ENCODE data around the gene CCDC27. TPM values are rescaled to one million over a fixed set of nuclear protein-coding genes. Genes with fewer than 3 reads are reported as not detected.
A peak's percentile ranks its signal among the peaks of the same experiment; 100 is the strongest.

CCDC27 gene
- polyA plus RNA-seq, 4 donors, result 0.06 to 0.27 TPM; not detected in 2

GRCh38 chr1:3772715-3773571 lies 20.7 kb downstream of the CCDC27 start, which contains the start of gene SMIM1:
Gene SMIM1 (plus strand): TSS chr1:3772749. CDS start chr1:3775374, 2,625 bp downstream.
- H3K27ac ChIP-seq (ENCODE audit: low read depth in 1 of 3, low read length in 2 of 3), result peak within 1 kb of the TSS in 2 of 3 donors; percentile 9 to 77
- 8 to 16% (median 14%) methylated on average over 33 to 55 of the region's 55 CpGs for WGBS, 3 donors
- H3K4me3 ChIP-seq (ENCODE audit: low read depth in 1 of 3, low read length in 3 of 3), result peak within 1 kb of the TSS; percentile 48 to 60 (median 50)
- H3K36me3 ChIP-seq (ENCODE audit: control insufficient read depth in 3 of 3, insufficient read depth in 2 of 3, low read depth in 1 of 3, low read length in 3 of 3), result peaks cover 0 to 5% (median 0%) of the 10 kb centered on the region in 3 donors
- H3K9me3 ChIP-seq (ENCODE audit: control insufficient read depth in 2 of 2, insufficient read depth in 1 of 2, low read depth in 1 of 2, low read length in 1 of 2), result no peaks in the 10 kb centered on the region
- no peak for FAIRE-seq
- H3K27me3 ChIP-seq (ENCODE audit: control insufficient read depth in 3 of 3, insufficient read depth in 3 of 3, low read length in 3 of 3), result no peaks in the 10 kb centered on the region
- DNase-seq, result peak in 1 of 2 donors; percentile 80
- H3K4me1 ChIP-seq (ENCODE audit: control insufficient read depth in 3 of 3, insufficient read depth in 2 of 3, low read depth in 1 of 3, low read length in 2 of 3), result peaks cover 0 to 40% (median 4%) of the 10 kb centered on the region in 3 donors

DNA sequence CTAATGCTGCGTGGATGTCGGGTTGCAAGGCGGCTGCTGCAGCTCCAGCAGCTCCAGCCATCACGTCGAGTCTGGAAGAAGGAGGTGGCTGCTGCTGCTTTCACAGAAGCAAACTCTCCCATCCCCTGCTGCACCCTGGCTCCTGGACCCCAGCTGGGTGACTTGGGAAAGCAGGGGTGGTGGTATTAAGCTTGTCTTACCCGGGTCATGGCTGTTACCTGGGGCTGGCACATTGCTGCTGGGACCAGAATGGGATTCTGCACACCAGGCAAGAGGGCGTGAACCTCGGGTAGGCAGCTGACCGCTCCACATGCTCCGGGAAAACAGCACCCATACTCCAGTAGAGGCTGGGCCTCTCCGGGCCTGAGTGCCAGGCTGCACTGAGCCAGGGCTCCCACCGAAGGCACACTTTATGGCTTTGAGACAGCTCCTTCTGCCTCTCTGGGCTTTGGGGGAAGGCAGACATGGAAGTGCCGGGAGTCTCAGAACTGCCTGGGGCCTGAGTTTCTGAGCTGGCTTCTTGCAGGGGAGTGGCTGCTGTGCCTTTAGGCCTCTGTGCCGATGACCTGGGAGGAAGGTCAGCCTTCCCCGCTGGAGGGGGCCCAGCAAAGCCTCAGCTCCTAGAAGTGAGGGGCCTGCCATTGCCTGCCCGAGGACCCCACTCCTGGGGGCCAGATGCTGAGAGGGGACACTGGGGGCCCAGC lies 21.5 kb downstream of the CCDC27 start:
- Histone ChIP-seq H3K4me3 (ENCODE audit: low read depth in 1 of 3, low read length in 3 of 3) (peak overlapping the region in 1 of 3 donors; percentile 60), H3K9me3 (ENCODE audit: control insufficient read depth in 2 of 2, insufficient read depth in 1 of 2, low read depth in 1 of 2, low read length in 1 of 2) (no peaks in the 10 kb centered on the region), H3K4me1 (ENCODE audit: control insufficient read depth in 3 of 3, insufficient read depth in 2 of 3, low read depth in 1 of 3, low read length in 2 of 3) (peaks cover 0 to 40% (median 4%) of the 10 kb centered on the region in 3 donors), H3K27ac (ENCODE audit: low read depth in 1 of 3, low read length in 2 of 3) (peak overlapping the region in 2 of 3 donors; percentile 9 to 77), H3K27me3 (ENCODE audit: control insufficient read depth in 3 of 3, insufficient read depth in 3 of 3, low read length in 3 of 3) (no peaks in the 10 kb centered on the region), H3K36me3 (ENCODE audit: control insufficient read depth in 3 of 3, insufficient read depth in 2 of 3, low read depth in 1 of 3, low read length in 3 of 3) (peaks cover 0 to 13% (median 0%) of the 10 kb centered on the region in 3 donors)
- WGBS, 3 donors, result 65 to 76% (median 74%) methylated on average over 16 of the region's 16 CpGs
- no peak for FAIRE-seq
- no peak for DNase-seq

DNA sequence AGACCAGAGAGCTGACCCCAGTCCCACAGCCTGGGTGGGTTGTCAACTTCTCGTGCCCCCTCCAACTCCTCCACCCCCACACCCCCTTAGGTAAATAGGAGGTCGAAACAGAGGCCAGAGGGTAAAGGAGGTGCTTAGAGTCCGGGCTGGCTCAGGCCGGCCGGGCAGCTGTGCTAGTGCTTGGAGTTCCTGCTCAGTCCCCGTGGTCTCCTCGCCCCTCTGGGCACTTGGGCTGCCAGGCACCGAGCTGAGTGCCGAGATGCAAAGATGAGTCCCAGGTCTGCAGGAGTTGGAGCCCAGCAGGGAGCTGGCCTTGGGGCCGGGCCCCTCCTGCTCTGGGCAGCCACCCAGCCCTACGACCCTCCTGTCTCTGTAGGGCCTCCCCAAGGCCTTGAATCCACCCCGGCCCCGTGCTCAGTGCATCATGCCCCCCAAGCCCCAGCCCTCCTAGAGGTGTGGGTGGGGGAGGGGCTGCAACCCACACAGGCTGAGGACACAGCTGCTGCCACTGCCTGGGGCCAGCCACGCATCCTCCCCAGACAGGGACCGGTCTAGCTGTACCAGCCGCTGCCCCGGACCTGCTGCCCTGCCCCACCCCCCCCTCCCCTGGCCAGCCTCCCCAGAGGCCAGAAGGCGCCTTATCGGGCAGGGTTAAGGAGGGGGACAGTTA lies 22.2 kb downstream of the CCDC27 start:
- Histone ChIP-seq H3K9me3 (ENCODE audit: control insufficient read depth in 2 of 2, insufficient read depth in 1 of 2, low read depth in 1 of 2, low read length in 1 of 2) (no peaks in the 10 kb centered on the region), H3K27ac (ENCODE audit: low read depth in 1 of 3, low read length in 2 of 3) (no peak overlapping the region), H3K27me3 (ENCODE audit: control insufficient read depth in 3 of 3, insufficient read depth in 3 of 3, low read length in 3 of 3) (no peaks in the 10 kb centered on the region), H3K4me3 (ENCODE audit: low read depth in 1 of 3, low read length in 3 of 3) (peak overlapping the region in 1 of 3 donors; percentile 60), H3K4me1 (ENCODE audit: control insufficient read depth in 3 of 3, insufficient read depth in 2 of 3, low read depth in 1 of 3, low read length in 2 of 3) (peaks cover 0 to 40% (median 4%) of the 10 kb centered on the region in 3 donors), H3K36me3 (ENCODE audit: control insufficient read depth in 3 of 3, insufficient read depth in 2 of 3, low read depth in 1 of 3, low read length in 3 of 3) (peaks cover 0 to 20% (median 0%) of the 10 kb centered on the region in 3 donors)
- WGBS, 3 donors, result 74 to 78% (median 74%) methylated on average over 17 to 19 of the region's 19 CpGs
- DNase-seq (no peak), FAIRE-seq (no peak)

- no peak overlapping the region for H3K4me3 ChIP-seq (ENCODE audit: low read depth in 1 of 3, low read length in 3 of 3)
- DNase-seq, result no peak
- no peaks in the 10 kb centered on the region for H3K27me3 ChIP-seq (ENCODE audit: control insufficient read depth in 3 of 3, insufficient read depth in 3 of 3, low read length in 3 of 3)
- peak overlapping the region in 1 of 3 donors; percentile 53 for H3K27ac ChIP-seq (ENCODE audit: low read depth in 1 of 3, low read length in 2 of 3)
- 47 to 55% (median 48%) methylated on average over 17 of the region's 17 CpGs for WGBS, 3 donors
- H3K9me3 ChIP-seq (ENCODE audit: control insufficient read depth in 2 of 2, insufficient read depth in 1 of 2, low read depth in 1 of 2, low read length in 1 of 2), result peaks cover 0 to 2% of the 10 kb centered on the region in 2 donors
- FAIRE-seq, result no peak
- H3K4me1 ChIP-seq (ENCODE audit: control insufficient read depth in 3 of 3, insufficient read depth in 2 of 3, low read depth in 1 of 3, low read length in 2 of 3), result peaks cover 0 to 40% (median 4%) of the 10 kb centered on the region in 3 donors
- peaks cover 0 to 26% (median 2%) of the 10 kb centered on the region in 3 donors for H3K36me3 ChIP-seq (ENCODE audit: control insufficient read depth in 3 of 3, insufficient read depth in 2 of 3, low read depth in 1 of 3, low read length in 3 of 3)
Observed at GRCh38 chr1:3774946-3775489, 22.8 kb downstream of the CCDC27 start.

GRCh38 chr1:3775490-3776230 lies 23.4 kb downstream of the CCDC27 start:
- peak overlapping the region in 1 of 3 donors; percentile 60 for H3K27ac ChIP-seq (ENCODE audit: low read depth in 1 of 3, low read length in 2 of 3)
- H3K4me1 ChIP-seq (ENCODE audit: control insufficient read depth in 3 of 3, insufficient read depth in 2 of 3, low read depth in 1 of 3, low read length in 2 of 3), result peaks cover 0 to 40% (median 4%) of the 10 kb centered on the region in 3 donors
- peak; percentile 78 to 85 for DNase-seq
- peaks cover 0 to 2% of the 10 kb centered on the region in 2 donors for H3K9me3 ChIP-seq (ENCODE audit: control insufficient read depth in 2 of 2, insufficient read depth in 1 of 2, low read depth in 1 of 2, low read length in 1 of 2)
- 8 to 26% (median 19%) methylated on average over 22 to 27 of the region's 27 CpGs for WGBS, 3 donors
- H3K36me3 ChIP-seq (ENCODE audit: control insufficient read depth in 3 of 3, insufficient read depth in 2 of 3, low read depth in 1 of 3, low read length in 3 of 3), result peaks cover 3 to 32% (median 4%) of the 10 kb centered on the region in 3 donors
- H3K27me3 ChIP-seq (ENCODE audit: control insufficient read depth in 3 of 3, insufficient read depth in 3 of 3, low read length in 3 of 3), result no peaks in the 10 kb centered on the region
- FAIRE-seq, result no peak
- no peak overlapping the region for H3K4me3 ChIP-seq (ENCODE audit: low read depth in 1 of 3, low read length in 3 of 3)

- DNase-seq, result no peak
- peaks cover 0 to 2% of the 10 kb centered on the region in 2 donors for H3K9me3 ChIP-seq (ENCODE audit: control insufficient read depth in 2 of 2, insufficient read depth in 1 of 2, low read depth in 1 of 2, low read length in 1 of 2)
- H3K4me3 ChIP-seq (ENCODE audit: low read depth in 1 of 3, low read length in 3 of 3), result no peak overlapping the region
- no peaks in the 10 kb centered on the region for H3K27me3 ChIP-seq (ENCODE audit: control insufficient read depth in 3 of 3, insufficient read depth in 3 of 3, low read length in 3 of 3)
- 55 to 77% (median 69%) methylated on average over 21 of the region's 21 CpGs for WGBS, 3 donors
- H3K36me3 ChIP-seq (ENCODE audit: control insufficient read depth in 3 of 3, insufficient read depth in 2 of 3, low read depth in 1 of 3, low read length in 3 of 3), result peaks cover 4 to 39% (median 9%) of the 10 kb centered on the region in 3 donors
- FAIRE-seq, result no peak
- peak overlapping the region in 1 of 3 donors; percentile 51 for H3K27ac ChIP-seq (ENCODE audit: low read depth in 1 of 3, low read length in 2 of 3)
- H3K4me1 ChIP-seq (ENCODE audit: control insufficient read depth in 3 of 3, insufficient read depth in 2 of 3, low read depth in 1 of 3, low read length in 2 of 3), result peaks cover 0 to 35% (median 4%) of the 10 kb centered on the region in 3 donors
Observed at GRCh38 chr1:3776231-3776961, 24.1 kb downstream of the CCDC27 start.

DNA sequence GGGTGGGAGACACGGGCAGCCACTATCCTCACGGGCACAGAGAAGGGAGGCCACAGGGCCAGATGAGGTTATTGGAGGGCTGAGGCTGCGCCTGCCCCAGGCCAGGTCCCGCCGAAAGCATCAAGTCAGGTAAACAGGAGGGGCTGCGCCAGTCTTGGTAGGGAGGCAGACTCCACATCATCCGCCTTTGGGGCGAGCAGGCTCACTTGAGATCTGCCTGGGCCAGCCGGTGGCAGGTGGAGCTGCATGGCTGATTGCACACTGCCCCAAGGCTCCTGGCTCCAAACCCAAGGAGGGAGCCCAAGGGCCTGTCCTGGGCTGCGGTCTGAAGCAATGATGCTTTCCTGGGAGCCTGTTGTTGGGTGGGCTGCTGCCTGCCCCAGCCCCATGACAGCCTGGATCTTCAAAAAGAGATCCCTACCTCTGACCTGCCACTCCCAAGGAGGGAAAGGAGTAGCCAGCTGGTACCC lies 24.9 kb downstream of the CCDC27 start:
- DNase-seq (no peak), FAIRE-seq (no peak)
- Histone ChIP-seq H3K36me3 (ENCODE audit: control insufficient read depth in 3 of 3, insufficient read depth in 2 of 3, low read depth in 1 of 3, low read length in 3 of 3) (peaks cover 4 to 45% (median 11%) of the 10 kb centered on the region in 3 donors), H3K4me3 (ENCODE audit: low read depth in 1 of 3, low read length in 3 of 3) (no peak overlapping the region), H3K4me1 (ENCODE audit: control insufficient read depth in 3 of 3, insufficient read depth in 2 of 3, low read depth in 1 of 3, low read length in 2 of 3) (peaks cover 0 to 30% (median 4%) of the 10 kb centered on the region in 3 donors), H3K9me3 (ENCODE audit: control insufficient read depth in 2 of 2, insufficient read depth in 1 of 2, low read depth in 1 of 2, low read length in 1 of 2) (peaks cover 0 to 2% of the 10 kb centered on the region in 2 donors), H3K27me3 (ENCODE audit: control insufficient read depth in 3 of 3, insufficient read depth in 3 of 3, low read length in 3 of 3) (no peaks in the 10 kb centered on the region), H3K27ac (ENCODE audit: low read depth in 1 of 3, low read length in 2 of 3) (no peak overlapping the region)
- WGBS, 3 donors, result 79 to 88% (median 87%) methylated on average over 8 to 10 of the region's 10 CpGs
